Left forelimb (tissue), 1 donor: ENCODE measurements around the gene TEKT5.
"Not testable (repeated sequence)": the region's sequence is repeated elsewhere in the genome, so short reads cannot be mapped to it uniquely, and the experiment has no call there.

ENCODE experiments used
- DNase-seq: peaks from one replicate; pipeline ENCODE4 v3.0.0-alpha.2; 2018; ENCODE audit warnings: low spot score

Gene TEKT5

DNA sequence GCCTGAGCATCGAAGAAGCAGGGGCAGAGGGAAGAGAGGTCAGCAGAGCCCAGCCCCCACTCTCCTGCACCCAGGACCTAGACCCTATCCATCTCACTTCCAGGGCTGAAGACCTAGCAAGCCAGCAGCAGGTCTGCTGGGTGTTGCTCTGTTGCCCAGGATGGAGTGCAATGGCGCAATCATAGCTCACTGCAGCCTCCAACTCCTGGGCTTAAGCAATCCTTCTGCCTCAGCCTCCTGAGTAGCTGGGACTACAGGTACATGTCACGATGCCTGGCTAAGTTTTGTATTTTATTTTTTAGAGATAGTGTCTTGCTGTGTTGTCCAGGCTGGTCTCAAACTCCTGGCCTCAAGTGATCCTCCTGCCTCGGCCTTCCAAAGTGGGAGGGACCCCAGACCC is 61.3 kb downstream of the TEKT5 start:
- DNase-seq: not testable (repeated sequence)

DNA sequence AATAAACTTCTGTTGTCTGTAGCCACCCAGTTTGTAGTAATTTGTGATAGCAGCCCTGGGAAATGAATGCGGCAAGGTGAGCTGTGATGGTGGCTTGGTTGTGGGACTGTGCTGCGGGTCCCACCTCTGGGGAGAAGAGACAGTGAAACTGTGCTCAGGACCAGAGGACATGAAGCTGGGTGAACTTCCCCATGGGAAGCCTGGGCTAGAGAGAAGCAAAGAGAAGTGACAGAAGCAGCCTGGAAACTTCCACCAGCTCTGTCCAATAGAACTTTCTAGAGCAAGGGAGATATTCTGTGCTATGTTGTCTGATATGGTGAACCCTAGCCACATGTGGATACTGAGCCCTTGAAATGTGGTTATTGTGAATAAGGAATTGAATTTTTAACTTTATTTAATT is 62.8 kb downstream of the TEKT5 start:
- no peak for DNase-seq

GRCh38 chr16:10629592-10629963 is 65.2 kb downstream of the TEKT5 start:
- DNase-seq: no peak

DNA sequence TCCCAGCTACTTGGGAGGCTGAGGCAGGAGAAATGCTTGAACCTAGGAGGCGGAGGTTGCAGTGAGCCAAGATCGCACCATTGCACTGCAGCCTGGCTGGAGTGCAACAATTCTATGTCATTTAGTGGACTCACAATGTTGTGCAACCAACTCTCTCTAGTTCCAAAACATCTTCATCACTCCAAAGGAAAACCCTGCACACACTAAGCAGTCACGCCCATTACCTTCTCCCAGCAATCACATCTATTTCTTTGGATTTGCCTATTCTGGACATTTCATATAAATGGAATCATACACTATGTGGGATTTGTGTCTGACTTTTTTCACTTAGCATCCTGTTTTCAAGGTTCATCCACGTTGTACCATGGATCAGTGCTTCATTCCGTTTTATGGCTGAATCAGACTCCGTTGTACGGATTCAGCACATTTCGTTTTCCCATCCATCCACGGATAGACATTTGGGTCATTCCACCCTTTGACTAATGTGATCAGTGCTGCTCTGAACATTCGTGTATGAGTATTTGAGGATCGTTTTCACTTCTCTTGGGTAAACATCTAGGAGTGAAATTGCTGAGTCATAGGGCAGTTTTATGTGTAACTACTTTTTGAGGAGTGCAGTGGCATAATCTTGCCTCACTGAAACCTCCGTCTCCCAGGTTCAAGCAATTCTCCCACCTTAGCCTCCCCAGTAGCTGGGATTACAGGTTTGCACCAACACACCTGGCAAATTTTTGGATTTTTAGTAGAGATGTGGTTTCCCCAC is 69.0 kb downstream of the TEKT5 start:
- DNase-seq: no peak

DNA sequence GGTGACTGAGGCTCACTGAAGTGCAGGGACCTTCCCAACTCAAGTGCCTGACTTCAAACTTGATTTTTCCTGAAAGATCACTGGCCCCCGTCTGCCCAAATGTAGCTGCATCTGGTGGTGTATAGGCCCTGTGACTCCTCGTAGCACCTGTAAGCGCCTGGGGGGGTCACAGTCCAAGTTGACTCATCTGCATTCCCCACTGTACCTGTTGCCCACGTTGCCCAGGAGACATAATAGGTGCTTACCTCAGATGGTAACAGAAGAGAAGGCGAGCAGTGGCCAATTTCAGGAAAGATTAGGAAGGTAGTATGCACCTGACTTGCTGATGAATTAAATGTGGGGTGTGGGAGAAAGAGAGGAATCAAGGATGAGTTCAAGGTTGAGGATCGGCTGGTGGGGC is 70.2 kb downstream of the TEKT5 start:
- DNase-seq: no peak

DNA sequence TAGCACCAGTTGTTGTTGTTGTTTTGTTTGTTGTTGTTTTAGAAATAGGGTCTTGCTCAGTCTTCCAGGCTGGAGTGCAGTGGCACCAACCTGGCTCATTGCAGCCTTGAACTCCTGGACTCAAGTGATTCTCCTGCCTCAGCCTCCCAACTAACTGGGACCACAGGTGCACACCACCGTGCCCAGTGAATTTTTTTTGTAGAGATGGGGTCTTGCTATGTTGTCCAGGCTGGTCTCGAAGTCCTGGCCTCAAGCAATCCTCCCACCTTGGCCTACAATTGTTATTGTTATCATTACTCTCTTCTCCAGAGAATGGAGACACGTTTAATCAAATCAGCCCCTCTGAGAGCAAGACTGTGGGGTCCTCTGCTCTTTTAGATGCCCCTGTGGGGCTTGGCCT is 71.7 kb downstream of the TEKT5 start:
- DNase-seq: no peak

- DNase-seq: no peak
These were observed 72.5 kb downstream of the TEKT5 start for GRCh38 chr16:10622036-10622921.

DNA sequence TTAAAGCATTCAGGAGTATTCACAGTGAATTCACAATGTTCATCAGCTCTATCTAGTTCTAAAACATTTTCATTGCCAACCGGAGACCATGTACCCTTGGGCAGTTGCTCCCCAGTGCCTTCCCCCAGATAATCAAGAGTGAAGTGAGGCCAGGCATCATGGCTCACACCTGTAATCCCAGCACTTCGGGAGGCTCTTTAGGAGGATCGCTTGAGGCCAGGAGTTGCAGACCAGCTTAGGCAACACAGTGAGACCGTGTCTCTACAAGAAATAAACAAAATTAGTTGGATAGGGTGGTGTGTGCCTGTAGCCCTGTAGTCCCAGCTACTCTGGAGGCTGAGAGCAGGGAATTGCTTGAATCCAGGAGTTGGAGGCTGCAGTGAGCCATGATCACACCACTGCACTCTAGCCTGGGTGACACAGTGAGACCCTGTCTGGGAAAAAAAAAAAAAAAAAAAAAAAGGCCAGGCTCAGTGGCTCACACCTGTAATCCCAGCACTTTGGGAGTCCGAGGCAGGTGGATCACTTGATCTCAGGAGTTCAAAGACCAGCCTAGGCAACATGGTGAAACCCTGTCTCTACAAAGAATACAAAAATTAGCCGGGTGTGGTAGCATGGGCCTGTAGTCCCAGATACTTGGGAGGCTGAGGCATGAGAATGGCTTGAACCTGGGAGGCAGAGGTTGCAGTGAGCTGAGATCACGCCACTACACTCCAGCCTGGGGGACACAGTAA is 73.3 kb downstream of the TEKT5 start:
- DNase-seq: not testable (repeated sequence)

- no peak for DNase-seq
These were observed 74.6 kb downstream of the TEKT5 start for GRCh38 chr16:10620120-10620519.

GRCh38 chr16:10619271-10619849 is 75.4 kb downstream of the TEKT5 start:
- DNase-seq: no peak

DNA sequence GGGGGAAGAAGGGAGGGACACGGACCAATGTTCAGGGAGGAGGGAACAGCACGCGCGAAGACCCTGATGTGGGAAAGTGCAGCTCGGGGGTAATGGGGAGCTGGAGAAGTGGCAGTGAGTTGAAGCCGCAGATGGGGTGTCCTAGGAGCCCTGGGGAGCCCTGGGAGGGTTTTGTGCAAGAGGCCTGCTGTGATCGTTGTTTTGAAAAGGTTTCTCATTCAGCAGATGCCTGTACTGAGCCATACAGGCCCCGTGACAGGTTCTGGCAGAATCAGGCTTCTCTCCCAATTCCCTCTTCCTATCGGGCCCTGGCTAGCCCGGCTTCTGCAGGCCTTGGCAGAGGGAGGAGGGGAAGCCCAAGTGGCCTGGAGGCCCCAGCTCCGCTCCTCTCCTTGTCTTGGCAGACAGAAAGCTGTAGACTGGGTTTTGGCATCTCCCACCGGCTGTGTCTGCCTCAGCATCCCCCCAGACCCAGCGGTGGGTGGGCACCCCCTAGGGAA is 76.0 kb downstream of the TEKT5 start:
- DNase-seq: no peak

- DNase-seq: no peak
These were observed 76.9 kb downstream of the TEKT5 start for GRCh38 chr16:10617662-10618420.

DNA sequence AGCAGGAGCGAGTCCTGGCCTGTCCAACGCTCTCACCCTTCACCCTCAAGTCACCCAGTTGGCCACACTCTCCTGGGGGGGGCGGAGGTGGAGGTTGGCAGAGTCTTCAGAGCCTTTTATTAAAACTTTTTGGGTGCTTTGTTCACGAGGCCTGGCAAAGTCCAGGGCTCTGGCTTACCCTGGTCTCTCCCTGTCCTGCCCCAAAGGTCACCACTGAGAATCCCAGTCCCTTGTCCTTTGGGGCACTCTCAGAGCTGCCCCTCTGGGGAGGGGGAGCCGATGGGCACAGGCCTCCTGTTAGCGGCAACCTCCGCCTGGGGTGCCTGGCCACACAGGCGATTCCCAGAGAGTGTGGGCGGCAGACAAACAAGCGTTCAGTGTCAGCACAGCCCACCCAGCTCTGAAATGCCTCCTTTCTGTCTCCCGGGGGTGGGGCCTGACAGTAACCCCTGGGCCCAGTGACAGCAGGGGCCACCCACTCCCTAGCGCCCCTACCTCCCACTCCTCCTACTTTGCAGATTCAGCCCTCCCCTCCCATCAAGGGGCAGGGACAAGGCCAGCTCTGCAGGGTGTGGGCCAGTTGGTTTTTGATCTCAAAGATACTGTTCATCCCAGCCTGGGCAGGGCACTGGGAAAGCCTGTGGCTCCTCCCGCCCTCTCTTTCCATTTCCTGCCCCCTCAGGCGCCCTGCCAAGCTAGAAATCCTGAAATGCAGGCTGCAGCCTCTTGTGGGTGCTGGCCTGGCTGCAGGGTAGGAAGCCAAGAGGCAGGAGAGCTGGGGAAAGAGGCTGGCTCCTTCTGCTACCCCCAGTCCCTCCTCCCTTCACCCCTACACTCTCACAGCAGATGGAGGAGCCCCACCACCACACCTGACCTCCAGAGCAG is 77.7 kb downstream of the TEKT5 start:
- peak; percentile 77 for DNase-seq

DNA sequence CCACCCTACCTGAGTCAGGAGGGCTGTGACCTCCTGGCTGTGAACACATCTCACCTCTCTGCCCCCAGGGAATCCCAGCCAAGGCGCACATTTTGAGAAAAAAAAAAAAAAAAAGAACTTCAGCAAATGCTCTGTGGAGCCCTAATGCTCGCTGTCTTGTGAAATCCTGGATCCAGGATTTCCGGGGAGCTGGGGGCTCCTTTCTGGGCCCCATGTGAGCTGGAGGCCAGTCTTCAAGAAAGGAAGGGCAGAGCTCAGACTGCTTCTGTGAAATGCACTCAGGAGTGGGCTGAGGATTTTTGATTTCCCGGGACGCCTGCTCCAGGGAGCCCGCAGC is 78.3 kb downstream of the TEKT5 start:
- DNase-seq: no peak

DNA sequence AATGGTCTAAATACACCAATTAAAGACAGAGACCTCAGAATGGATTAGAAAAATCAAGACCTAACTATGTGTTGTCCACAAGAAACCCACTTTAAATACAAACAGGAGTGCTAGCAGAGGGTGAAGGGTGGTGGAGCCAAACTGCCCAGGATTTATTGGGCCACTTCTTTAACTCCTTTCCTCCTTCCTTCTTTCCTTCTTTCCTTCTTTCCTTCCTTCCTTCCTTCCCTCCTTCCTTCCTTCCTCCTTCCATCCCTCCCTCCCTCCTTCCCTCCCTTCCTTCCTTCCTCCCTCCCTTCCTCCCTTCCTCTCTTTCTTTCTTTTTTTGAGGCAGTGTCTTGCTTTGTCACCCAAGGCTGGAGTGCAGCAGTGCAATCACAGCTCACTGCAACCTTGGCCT is 80.0 kb downstream of the TEKT5 start:
- DNase-seq: no peak

DNA sequence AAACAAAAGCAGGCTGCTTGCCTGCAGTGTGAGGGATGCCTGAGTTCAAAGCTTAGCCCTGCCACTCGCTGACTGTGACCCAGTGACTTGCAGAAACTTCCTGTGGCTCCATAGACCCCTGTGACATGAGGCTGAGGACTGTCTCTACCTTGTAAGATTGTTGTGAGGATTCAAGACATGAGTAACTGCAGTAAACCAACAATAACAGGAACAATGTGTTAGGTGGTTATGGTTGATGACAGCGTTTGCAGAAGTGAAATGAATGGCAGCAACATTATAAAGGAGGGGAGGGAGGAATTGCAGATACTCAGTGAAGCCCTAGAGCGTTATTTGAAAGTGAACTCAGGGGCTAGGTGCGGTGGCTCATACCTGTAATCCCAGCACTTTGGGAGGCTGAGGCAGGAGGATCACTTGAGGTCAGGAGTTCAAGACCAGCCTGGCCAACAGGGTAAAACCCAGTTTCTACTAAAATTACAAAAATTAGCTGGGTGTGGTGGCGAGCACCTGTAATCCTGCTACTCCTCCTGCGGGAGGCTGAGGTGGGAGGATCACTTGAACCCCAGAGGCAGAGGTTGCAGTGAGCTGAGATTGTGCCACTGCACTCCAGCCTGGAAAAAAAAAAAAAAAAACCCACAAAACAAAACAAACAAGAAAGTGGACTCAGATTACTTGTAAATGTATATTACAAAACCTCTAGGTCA is 80.8 kb downstream of the TEKT5 start:
- DNase-seq: no peak

DNA sequence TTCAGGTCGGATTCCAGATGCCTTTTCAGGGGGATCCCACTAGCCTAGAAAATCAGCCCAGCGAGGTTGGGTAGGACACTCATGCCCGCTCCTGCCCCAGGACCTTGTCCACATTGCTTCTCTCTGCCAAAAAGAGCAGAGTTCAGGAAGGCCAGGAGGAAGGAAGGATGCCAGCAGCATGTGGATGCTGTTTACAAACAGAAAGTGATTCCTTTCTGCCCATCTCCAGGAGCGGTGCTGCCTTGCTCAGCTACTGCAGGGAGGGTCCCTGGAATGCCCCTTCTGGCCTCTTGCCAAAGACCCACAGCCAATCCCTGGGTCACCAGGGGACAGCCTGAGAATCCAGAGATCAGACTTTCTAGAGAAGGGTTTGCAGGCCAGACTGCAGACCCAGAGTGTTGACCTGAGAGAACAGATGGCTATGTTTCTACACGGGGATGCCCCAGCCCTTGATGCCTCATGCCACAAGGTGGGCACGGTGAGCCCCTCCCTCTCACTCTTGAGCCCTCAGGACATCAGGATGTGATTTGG is 82.0 kb downstream of the TEKT5 start:
- no peak for DNase-seq

DNA sequence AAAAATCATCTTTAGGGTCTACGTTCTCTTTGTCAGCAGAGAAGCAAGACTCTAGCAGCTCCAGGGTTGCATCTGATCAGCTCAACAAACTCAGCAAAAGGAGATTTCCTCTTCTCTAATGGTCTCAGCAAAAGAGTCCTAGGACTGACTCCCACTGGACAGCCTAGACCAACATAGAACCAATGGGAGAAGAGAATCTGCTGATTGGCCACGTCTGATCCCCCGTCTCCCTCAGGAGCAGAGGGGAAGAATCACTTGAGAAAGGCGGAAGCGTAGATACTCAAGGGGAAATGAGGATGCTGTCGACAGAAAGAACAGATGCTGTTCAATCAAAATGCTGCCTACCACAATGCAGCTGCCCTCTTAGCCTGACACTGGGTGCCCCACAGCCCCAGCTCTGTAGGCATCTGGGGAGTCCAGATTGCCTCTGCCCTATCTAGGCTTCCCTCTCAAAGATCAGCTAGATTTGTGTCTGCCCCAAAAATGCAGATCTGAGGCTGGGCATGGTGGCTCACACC is 82.8 kb downstream of the TEKT5 start:
- DNase-seq: no peak

DNA sequence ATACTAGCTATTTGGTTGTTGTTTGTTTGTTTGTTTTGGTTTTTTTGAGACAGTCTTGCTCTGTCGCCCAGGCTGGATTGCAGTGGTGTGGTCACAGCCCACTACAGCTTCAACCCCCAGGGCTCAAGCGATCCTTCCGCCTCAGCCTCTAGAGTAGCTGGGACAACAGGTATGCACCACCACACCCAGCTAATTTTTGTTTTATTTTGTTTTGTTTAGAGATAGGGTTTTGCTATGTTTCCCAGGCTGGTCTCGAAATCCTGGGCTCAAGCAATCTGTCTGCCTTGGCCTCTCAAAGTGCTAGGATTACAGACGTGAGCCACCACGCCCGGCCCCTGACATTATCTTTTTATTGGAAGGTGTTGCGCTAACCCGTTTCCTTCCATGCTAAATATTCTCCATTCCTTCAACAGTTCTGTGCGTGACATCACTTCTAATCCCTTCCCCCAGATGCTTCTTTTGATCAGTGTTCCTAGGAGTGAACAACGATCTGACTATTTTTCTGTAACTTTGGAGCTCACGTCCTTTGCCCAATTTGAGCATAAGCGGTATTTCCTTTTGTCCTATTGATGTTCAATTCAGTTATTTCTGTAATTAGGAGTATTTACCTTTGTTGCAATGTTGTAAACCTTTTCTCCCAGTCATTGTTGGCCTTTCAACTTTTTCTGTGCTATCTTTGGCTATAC is 84.1 kb downstream of the TEKT5 start:
- no peak for DNase-seq
